ENCODE data around the gene UBN2.

The UBN2 gene

DNA sequence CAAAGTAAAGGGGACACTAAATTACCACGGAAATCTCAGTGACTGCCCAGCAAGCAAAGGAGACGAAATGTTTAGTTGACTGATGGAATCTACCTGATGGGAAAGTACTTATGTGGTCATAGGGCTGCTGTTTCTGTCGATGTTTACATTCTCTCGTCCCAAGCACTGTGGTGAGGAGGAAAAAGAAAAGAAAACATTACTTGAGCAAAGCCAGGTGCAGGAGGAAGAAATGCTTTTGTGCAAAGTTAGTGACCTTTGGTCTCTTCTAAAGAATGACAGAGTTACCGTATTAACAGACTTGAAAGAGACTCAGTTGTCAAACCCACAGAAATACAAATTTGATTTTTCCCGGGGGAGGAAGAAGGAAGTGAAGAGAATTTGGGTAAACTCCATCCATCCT lies 66.8 kb downstream of the UBN2 start:
- TF ChIP-seq, protein P1, sequence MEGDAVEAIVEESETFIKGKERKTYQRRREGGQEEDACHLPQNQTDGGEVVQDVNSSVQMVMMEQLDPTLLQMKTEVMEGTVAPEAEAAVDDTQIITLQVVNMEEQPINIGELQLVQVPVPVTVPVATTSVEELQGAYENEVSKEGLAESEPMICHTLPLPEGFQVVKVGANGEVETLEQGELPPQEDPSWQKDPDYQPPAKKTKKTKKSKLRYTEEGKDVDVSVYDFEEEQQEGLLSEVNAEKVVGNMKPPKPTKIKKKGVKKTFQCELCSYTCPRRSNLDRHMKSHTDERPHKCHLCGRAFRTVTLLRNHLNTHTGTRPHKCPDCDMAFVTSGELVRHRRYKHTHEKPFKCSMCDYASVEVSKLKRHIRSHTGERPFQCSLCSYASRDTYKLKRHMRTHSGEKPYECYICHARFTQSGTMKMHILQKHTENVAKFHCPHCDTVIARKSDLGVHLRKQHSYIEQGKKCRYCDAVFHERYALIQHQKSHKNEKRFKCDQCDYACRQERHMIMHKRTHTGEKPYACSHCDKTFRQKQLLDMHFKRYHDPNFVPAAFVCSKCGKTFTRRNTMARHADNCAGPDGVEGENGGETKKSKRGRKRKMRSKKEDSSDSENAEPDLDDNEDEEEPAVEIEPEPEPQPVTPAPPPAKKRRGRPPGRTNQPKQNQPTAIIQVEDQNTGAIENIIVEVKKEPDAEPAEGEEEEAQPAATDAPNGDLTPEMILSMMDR (IDR thresholded peaks at IDR 0.05), result no peak
- no peaks in the 10 kb centered on the region for H3K4me1 ChIP-seq
- peaks cover 32 to 75% (median 50%) of the 10 kb centered on the region in 3 donors for H3K36me3 ChIP-seq
- H3K27me3 ChIP-seq, result no peaks in the 10 kb centered on the region
- H3K27ac ChIP-seq, result no peak overlapping the region
- no peaks in the 10 kb centered on the region for H3K9me3 ChIP-seq
- no peak for DNase-seq
- no peak overlapping the region for H3K4me3 ChIP-seq
- intact Hi-C loops (cut with DNase I; ENCODE audit: low total_unique reads), result no loop called here

DNA sequence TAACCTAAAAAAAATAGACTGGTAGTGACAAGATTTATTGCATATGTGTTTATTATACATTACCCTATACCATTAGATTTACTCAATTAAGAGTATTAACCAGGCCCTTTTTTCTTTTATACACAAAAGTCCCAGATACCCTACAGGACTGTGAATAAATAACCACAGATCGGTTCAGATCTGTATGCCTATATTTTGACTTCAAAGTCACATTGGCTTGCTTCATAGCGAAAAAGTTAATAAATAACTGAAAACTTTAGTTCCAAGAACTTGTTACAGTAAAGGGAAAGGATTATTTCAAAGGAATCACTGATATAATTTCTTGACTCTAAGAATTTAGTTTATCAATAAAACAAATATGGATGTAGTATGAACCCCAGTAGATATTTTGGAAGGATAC lies 68.3 kb downstream of the UBN2 start:
- no peak for DNase-seq
- no peaks in the 10 kb centered on the region for H3K4me1 ChIP-seq
- no peak overlapping the region for H3K27ac ChIP-seq
- H3K36me3 ChIP-seq, result peaks cover 31 to 67% (median 37%) of the 10 kb centered on the region in 3 donors
- intact Hi-C loops (cut with DNase I; ENCODE audit: low total_unique reads), result no loop called here
- H3K4me3 ChIP-seq, result no peak overlapping the region
- TF ChIP-seq, protein P1 (IDR thresholded peaks at IDR 0.05), result no peak
- no peaks in the 10 kb centered on the region for H3K27me3 ChIP-seq
- no peaks in the 10 kb centered on the region for H3K9me3 ChIP-seq

DNA sequence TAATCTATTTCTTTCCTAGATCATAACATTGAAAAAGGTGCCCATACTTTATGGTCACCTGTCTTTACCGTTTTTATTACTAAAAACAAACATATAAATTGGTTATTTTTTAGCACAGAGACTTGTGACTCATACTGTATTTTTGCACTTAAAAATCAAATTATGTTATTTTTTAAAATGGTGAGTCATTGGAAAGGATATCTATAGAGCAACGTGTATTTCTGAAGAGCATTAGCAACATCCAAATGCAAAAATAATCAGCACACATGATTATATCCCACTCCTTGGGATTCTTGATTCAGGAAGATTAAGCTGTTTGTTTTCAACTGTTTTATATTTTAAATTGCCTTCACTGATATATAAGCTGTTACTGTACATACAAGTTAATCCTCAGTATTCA lies 69.4 kb downstream of the UBN2 start:
- Histone ChIP-seq H3K9me3 (no peaks in the 10 kb centered on the region), H3K4me3 (no peak overlapping the region), H3K4me1 (no peaks in the 10 kb centered on the region), H3K36me3 (peaks cover 24 to 62% (median 27%) of the 10 kb centered on the region in 3 donors), H3K27ac (no peak overlapping the region), H3K27me3 (no peaks in the 10 kb centered on the region)
- no peak for DNase-seq
- intact Hi-C loops (cut with DNase I; ENCODE audit: low total_unique reads), result no loop called here
- TF ChIP-seq, protein P1 (IDR thresholded peaks at IDR 0.05), result no peak

- Histone ChIP-seq H3K4me1 (no peaks in the 10 kb centered on the region), H3K9me3 (no peaks in the 10 kb centered on the region), H3K36me3 (peaks cover 11 to 51% (median 21%) of the 10 kb centered on the region in 3 donors), H3K27me3 (no peaks in the 10 kb centered on the region), H3K27ac (no peak overlapping the region), H3K4me3 (no peak overlapping the region)
- intact Hi-C loops (cut with DNase I; ENCODE audit: low total_unique reads), result no loop called here
- DNase-seq, result no peak
- TF ChIP-seq, protein P1 (IDR thresholded peaks at IDR 0.05), result no peak
Observed at GRCh38 chr7:139304517-139304916, 73.5 kb downstream of the UBN2 start.

GRCh38 chr7:139317939-139318505 lies 87.0 kb downstream of the UBN2 start:
- no peak overlapping the region for H3K27ac ChIP-seq
- intact Hi-C loops (cut with DNase I; ENCODE audit: low total_unique reads), result no loop called here
- H3K4me3 ChIP-seq, result no peak overlapping the region
- TF ChIP-seq, protein P1 (IDR thresholded peaks at IDR 0.05), result no peak
- H3K4me1 ChIP-seq, result no peaks in the 10 kb centered on the region
- no peaks in the 10 kb centered on the region for H3K9me3 ChIP-seq
- no peaks in the 10 kb centered on the region for H3K27me3 ChIP-seq
- no peak for DNase-seq
- H3K36me3 ChIP-seq, result no peaks in the 10 kb centered on the region
